ENCODE measurements around the gene HEATR5A.
"Not testable (repeated sequence)": the region's sequence is repeated elsewhere in the genome, so short reads cannot be mapped to it uniquely, and the experiment has no call there.

HEATR5A gene

GRCh38 chr14:31382221-31382620, 38.1 kb downstream of the HEATR5A start:
- no peak overlapping the region for H3K4me3 ChIP-seq (replicated peaks in 1 of 2; ENCODE audit: low read depth in 2 of 2, low read length in 2 of 2)
- DNase-seq (ENCODE audit: low read depth in 2 of 2) = no peak
- TF ChIP-seq CTCF (IDR thresholded peaks at IDR 0.05; ENCODE audit: low read depth, low read length) = no peak

- DNase-seq (ENCODE audit: low read depth in 2 of 2) = peak in 1 of 2 donors; percentile 40
- TF ChIP-seq CTCF (IDR thresholded peaks at IDR 0.05; ENCODE audit: low read depth, low read length) = no peak
Observed at GRCh38 chr14:31380106-31380505, 40.2 kb downstream of the HEATR5A start.

GRCh38 chr14:31379125-31379947, 41.0 kb downstream of the HEATR5A start:
- H3K4me3 ChIP-seq (replicated peaks in 1 of 2; ENCODE audit: low read depth in 2 of 2, low read length in 2 of 2); DNase-seq (ENCODE audit: low read depth in 2 of 2): not testable (repeated sequence)

More at GRCh38 chr14:31380106-31380505, 40.2 kb downstream of the HEATR5A start:
- H3K4me3 ChIP-seq (replicated peaks in 1 of 2; ENCODE audit: low read depth in 2 of 2, low read length in 2 of 2) = no peak overlapping the region

- DNase-seq (ENCODE audit: low read depth in 2 of 2) = no peak
Observed at GRCh38 chr14:31377433-31377832, 42.9 kb downstream of the HEATR5A start.

GRCh38 chr14:31371646-31372045, 48.7 kb downstream of the HEATR5A start:
- DNase-seq (ENCODE audit: low read depth in 2 of 2) = no peak
- TF ChIP-seq CTCF (IDR thresholded peaks at IDR 0.05; ENCODE audit: low read depth, low read length) = no peak
- no peak overlapping the region for H3K4me3 ChIP-seq (replicated peaks in 1 of 2; ENCODE audit: low read depth in 2 of 2, low read length in 2 of 2)

More at GRCh38 chr14:31377433-31377832, 42.9 kb downstream of the HEATR5A start:
- no peak overlapping the region for H3K4me3 ChIP-seq (replicated peaks in 1 of 2; ENCODE audit: low read depth in 2 of 2, low read length in 2 of 2)
- TF ChIP-seq CTCF (IDR thresholded peaks at IDR 0.05; ENCODE audit: low read depth, low read length) = no peak

- H3K4me3 ChIP-seq (replicated peaks in 1 of 2; ENCODE audit: low read depth in 2 of 2, low read length in 2 of 2) = no peak overlapping the region
- no peak for TF ChIP-seq CTCF (IDR thresholded peaks at IDR 0.05; ENCODE audit: low read depth, low read length)
Observed at GRCh38 chr14:31363331-31364073, 56.8 kb downstream of the HEATR5A start.

GRCh38 chr14:31362746-31363145, 57.6 kb downstream of the HEATR5A start:
- TF ChIP-seq CTCF (IDR thresholded peaks at IDR 0.05; ENCODE audit: low read depth, low read length) = no peak
- no peak for DNase-seq (ENCODE audit: low read depth in 2 of 2)
- no peak overlapping the region for H3K4me3 ChIP-seq (replicated peaks in 1 of 2; ENCODE audit: low read depth in 2 of 2, low read length in 2 of 2)

More at GRCh38 chr14:31363331-31364073, 56.8 kb downstream of the HEATR5A start:
- no peak for DNase-seq (ENCODE audit: low read depth in 2 of 2)

- not testable (repeated sequence) for DNase-seq (ENCODE audit: low read depth in 2 of 2); H3K4me3 ChIP-seq (replicated peaks in 1 of 2; ENCODE audit: low read depth in 2 of 2, low read length in 2 of 2)
Observed at GRCh38 chr14:31361761-31362160, 58.6 kb downstream of the HEATR5A start.
